Vagina (tissue), 2 donors: ENCODE data around the gene FSTL3.

Experiments used
- POLR2A ChIP-seq, 2 donors: fragments of 450-650 bp; IDR thresholded peaks; one replicate each; pipeline ENCODE4 v1.6.1; 2017; ENCODE audit warnings: antibody characterized with exemption in 2 of 2, mild to moderate bottlenecking in 2 of 2, moderate library complexity in 2 of 2
- POLR2AphosphoS5 ChIP-seq, 2 donors: sonication (generic); formaldehyde crosslinking; IDR thresholded peaks; one replicate each; pipeline ENCODE4 v1.9.0; 2017; ENCODE audit warnings: antibody characterized with exemption in 2 of 2, mild to moderate bottlenecking in 2 of 2, low read depth in 1 of 2; ENCODE audit not compliant: insufficient read depth in 1 of 2
- TF ChIP-seq, protein P1 (sequence below), 3 experiments: fragments of 450-650 bp in 2 of 3; fragments of 200-600 bp in 1 of 3; sonication (generic) in 1 of 3; IDR thresholded peaks; one replicate each; pipeline ENCODE4 v1.5.1; 2017 to 2019; ENCODE audit warnings: antibody characterized with exemption in 3 of 3, mild to moderate bottlenecking in 2 of 3, moderate library complexity in 2 of 3

DNA sequence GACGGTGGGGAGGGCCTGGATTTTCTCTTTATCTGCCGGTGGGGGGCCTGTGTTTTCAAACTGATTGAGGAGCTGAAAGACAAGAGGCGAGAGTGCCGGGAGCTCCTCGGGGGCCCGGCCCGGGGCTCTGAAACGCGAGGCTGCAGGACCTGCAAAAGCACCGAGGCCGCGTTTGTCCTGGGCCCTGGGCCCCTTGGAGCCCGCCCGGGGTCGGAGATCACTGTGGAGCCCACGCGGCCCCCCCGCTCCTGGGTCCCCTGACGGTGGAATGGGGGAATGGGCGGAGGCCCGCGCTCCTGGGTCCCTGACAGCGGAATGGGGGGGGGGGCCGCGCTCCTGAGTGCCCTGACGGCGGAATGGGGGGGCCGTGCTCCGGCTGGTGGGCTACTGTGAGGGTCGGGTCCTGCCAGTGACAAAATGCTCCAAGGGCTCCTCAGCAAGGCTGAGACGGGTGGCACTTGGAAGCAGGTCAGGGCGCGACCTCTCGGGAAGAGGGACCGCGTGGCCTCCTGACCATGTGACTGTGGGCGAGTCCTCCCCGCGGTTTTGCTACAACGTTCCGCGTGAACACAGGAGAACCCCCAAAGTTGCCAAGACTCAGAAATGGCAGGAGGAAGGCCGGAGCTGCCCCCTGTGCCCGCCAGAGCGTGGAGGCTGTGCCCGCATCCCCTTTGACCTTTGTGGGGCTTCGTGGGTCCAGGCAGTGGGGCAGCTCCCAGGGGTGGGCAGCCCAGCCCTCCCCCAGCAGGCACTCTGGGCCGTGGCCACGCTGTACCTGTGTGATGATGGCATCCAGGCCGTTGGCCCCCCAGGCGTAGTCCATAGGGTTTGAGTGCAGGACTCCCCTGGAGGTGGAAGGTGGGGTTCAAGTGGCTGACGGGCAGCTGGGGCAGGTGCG, 27.0 kb upstream of the FSTL3 start:
- TF ChIP-seq POLR2AphosphoS5 (IDR thresholded peaks at IDR 0.05; ENCODE audit: insufficient read depth in 1 of 2, low read depth in 1 of 2), result no peak
- TF ChIP-seq, protein P1, sequence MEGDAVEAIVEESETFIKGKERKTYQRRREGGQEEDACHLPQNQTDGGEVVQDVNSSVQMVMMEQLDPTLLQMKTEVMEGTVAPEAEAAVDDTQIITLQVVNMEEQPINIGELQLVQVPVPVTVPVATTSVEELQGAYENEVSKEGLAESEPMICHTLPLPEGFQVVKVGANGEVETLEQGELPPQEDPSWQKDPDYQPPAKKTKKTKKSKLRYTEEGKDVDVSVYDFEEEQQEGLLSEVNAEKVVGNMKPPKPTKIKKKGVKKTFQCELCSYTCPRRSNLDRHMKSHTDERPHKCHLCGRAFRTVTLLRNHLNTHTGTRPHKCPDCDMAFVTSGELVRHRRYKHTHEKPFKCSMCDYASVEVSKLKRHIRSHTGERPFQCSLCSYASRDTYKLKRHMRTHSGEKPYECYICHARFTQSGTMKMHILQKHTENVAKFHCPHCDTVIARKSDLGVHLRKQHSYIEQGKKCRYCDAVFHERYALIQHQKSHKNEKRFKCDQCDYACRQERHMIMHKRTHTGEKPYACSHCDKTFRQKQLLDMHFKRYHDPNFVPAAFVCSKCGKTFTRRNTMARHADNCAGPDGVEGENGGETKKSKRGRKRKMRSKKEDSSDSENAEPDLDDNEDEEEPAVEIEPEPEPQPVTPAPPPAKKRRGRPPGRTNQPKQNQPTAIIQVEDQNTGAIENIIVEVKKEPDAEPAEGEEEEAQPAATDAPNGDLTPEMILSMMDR (IDR thresholded peaks at IDR 0.05), result no peak
- TF ChIP-seq POLR2A (IDR thresholded peaks at IDR 0.05), result no peak
